HG03039 (cell line): ENCODE results near the gene PRSS57.
"Not testable (repeated sequence)": the region's sequence is repeated elsewhere in the genome, so short reads cannot be mapped to it uniquely, and the experiment has no call there.

Experiments used
- ATAC-seq: cut with Tn5 transposase; IDR thresholded peaks from one replicate; pipeline ENCODE4 v1.9.1; 2021; ENCODE audit warnings: mild to moderate bottlenecking, moderate library complexity; ENCODE audit not compliant: unreplicated experiment

The PRSS57 gene

GRCh38 chr19:723714-724113 is 28.5 kb upstream of the PRSS57 start:
- ATAC-seq: no peak

DNA sequence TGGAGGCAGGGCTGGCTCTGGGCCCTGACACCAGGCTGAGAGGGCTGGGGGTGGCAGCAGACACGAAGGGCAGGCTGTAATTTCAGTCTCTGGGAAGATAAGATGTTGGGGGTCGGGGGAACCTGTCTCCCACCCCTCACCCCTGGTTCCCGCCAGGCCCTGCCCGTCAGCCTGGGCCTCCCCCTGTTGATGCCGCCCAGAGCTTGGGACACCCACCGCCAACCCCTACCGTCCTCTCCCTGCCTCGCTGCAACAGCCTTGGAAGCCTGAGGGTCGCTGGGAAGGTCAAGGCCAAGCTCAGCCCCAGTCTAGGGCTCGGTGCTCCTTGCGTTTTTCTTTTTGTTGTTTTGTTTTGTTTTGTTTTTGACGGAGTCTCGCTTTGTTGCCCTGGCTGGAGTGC is 28.0 kb upstream of the PRSS57 start:
- no peak for ATAC-seq

- no peak for ATAC-seq
Observed at GRCh38 chr19:722553-723101, 27.4 kb upstream of the PRSS57 start.

DNA sequence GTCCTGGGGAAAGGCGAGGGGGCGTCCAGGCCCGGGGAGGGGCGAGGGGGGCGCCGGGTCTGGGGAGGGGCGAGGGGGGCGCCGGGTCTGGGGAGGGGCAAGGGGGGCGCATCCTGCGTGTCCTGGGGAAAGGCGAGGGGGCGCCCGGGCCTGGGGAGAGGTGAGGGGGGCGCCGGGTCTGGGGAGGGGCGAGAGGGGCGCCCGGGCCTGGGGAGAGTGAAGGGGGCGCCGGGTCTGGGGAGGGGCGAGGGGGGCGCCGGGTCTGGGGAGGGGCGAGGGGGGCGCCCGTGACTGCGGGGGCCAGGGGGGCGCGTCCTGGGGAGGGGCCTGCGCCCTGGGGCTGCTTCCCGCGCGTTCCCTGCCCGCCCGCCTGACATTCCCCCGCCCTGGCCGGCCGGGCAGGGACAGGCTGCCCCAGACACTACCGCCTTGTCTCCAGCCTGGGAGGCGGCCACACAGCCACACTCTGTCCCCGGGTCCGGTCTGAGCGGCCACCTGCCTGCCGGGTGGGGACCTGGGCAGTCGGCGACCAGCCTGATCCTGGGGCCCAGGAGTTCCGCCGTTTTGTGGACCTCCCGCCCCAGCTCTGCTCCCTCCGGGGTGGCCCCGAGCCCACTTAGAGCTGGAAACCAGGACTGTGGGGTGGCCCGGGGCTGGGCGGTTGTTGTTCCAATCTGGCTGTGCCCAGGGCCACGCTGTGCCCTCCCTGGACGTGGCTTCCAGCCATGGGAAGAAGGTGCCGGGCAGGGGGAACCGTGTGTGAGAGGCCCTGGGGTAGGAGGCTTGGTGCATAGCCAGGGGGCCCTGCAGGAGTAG is 25.3 kb upstream of the PRSS57 start:
- no peak for ATAC-seq

GRCh38 chr19:719636-720344 is 24.5 kb upstream of the PRSS57 start:
- no peak for ATAC-seq

DNA sequence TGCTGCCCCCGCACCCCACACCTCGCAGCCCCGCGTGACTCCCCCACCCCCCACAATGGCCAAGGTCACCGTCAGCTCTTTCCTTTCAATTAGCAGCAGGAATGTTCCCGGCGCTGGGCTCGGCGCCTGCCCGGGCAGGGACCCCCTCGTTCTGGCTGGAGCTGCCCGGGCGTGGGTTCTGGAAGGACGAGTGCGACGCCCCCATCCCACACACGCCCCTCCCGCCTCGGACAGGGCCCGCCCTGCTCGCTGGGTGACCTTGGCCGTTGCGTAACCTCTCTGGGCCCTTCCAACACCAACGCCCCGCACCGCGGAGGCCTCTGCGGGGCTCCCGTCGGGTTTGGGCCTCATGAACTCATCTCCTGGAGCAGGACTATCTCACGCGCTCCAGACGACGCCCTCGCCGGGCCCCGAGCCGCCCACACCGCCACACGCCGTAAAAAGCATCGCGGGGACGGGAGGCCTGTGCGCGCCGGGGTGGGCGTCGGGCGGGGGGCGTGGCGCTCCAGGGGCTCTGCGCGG is 23.8 kb upstream of the PRSS57 start:
- ATAC-seq: no peak

- ATAC-seq: no peak
Observed at GRCh38 chr19:718251-718951, 23.1 kb upstream of the PRSS57 start.

DNA sequence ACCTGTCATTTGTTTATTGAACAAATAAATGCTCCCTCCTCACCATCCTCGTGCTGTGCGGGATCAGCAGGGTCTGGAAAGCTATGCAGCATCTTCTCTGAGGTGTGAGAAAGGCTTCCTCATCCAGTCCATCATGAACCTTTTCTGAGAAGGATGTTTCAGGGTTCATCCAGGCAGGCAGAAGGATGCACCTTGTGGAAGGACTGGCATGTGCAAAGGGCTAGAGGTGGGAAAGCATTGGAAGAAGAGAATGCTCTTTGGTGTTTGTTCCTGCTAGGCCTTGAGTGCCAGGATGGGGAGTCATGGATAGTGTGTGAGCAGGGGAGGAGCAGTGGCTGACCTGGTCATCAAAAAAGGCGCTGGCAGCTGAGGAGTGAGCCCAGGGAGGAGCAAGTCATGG is 20.1 kb upstream of the PRSS57 start:
- ATAC-seq: no peak

DNA sequence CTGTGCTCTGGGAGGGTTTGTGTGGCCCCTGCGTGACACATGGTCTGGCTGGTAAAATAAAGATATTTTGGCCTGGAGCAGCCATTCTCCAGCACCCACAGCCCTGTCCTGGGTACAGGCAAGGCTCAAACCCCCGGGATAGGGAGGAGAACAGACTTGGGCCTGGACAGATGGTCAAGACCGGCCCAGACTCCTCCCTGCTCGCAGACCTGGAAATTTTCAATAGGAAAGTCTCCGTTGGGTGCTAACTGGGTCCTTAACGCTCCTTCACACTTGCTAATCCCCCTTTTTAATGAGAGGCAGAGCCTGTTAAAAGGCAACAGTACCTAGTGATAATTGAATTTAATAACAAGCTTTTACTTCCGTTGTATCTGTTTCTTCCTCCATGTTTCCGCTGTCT is 16.0 kb upstream of the PRSS57 start:
- ATAC-seq: no peak

DNA sequence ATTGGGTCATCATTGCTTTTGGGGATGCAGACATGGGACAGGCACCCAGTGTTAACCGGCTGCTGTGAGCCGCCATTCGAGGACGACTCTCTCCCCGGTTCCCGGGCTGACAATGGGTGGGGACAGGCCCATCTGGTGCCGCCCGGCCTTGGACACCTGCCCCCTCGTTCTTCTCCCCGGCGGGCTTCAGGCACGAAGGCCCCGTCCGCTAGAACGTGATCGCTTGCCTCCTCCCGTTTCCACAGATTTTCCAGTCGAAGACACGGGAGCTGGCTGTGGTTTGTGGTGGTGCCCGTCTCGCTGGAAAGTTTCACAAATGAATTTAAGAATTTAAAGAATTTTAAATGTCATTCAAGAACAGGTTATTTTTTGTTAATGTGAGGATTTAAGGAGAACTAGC is 15.5 kb upstream of the PRSS57 start:
- ATAC-seq: no peak

GRCh38 chr19:709965-710571 is 14.8 kb upstream of the PRSS57 start:
- no peak for ATAC-seq

DNA sequence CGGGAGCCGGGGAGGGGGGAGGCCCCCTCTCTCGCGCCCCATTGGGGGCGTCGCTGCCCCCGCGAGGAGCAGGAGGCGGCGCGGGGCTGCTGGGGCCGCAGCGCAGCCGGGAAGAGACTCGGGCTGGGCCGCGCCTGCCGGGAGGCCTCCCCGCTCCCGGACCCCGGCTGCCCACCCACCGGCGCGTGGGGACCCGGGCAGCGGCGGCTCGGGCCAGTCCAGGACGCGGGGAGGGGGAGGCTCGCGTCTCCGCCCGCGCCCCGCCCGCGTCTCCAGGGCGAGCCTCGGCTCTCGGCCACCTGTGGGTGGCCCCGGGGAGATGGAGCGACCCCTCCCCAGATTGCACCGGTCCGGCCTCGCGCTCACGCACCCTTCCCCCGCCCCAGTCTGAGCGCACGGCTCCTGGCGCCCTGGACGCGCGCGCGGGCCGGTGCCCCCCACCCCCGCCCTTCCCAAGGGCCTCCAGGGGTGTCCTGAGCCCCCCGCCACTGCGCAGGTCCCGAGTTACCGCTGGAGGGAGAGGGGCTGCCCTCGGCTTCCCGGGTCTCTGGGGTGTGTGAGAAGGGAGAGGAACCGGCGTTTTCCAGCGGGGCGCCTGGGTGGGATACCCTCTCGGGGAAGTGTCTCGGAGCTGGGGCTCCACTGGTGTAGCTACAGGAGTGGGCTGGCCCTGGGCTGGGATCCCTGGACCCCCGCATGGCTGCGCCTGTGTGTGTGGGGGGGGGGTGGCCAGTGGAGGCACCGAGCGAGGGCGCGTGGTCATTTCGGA is 14.1 kb upstream of the PRSS57 start:
- ATAC-seq: no peak

DNA sequence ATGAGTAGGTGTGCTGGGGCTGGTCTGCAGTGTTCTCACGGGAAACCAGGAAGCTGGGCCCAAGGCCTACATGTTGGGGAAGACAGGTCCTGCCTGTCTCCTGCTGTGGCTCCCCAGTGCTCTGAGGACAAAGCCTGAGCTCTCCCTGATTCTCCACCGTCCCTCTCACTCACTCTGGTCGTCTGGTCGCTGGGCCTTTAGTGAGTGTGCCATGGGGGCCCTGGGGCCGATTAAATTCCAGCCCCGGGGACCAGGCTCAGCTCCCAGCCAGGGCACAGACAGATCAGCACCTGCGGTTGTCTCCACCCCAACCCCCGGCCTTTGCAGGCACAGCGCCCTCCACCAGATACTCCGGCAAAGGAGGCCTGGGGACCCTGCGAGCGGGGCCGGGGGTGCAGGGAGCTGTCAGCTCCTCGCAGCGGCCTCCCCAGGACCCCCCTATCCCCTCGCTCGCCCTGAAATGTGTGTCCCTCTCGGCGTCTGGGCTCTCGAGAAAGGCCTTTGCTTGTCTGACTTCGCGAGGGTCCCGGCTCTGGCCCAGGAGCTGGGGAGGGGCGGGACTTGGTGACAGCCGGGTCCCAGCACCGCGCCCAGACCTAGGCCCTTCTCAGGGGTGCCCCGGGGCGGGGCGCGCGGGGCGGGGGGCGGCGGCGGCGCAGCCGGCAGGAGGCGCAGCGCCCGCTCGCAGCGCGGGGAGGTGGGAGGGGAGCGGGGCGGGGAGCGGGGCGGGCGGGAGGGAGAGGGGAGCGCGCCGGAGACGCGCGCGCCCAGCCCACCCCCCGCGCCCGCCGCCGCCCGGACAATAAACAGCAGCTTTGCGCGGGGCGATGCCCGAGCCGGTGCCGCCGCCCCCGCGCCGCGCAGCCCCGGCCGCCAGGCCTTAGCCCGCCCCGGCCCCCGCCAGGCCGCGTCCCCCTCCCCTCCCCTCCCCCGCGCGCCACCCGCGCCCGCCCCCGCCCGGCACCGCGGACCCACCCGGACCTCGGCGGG is 13.2 kb upstream of the PRSS57 start, which contains the start of gene PALM:
Gene PALM, plus strand, starts transcription at position 782 of the 990 bp plus-strand sequence. CDS start 212 bp downstream, outside the sequence.
- ATAC-seq: no peak

DNA sequence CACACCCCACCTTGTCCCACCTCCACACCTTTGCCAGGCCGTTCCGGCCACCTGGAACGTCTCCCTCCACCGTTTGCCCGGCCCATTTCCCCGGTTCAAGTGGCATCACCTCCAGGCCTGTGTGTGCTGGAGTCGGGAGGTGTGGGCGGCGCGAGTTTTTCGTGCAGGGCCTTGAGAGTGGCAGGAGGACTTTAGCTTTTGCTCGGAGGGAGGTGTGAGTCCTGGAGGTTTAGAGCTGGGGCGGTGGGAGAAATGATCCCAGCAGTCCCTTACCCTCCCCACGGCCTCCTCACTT is 9.1 kb upstream of the PRSS57 start:
- no peak for ATAC-seq

DNA sequence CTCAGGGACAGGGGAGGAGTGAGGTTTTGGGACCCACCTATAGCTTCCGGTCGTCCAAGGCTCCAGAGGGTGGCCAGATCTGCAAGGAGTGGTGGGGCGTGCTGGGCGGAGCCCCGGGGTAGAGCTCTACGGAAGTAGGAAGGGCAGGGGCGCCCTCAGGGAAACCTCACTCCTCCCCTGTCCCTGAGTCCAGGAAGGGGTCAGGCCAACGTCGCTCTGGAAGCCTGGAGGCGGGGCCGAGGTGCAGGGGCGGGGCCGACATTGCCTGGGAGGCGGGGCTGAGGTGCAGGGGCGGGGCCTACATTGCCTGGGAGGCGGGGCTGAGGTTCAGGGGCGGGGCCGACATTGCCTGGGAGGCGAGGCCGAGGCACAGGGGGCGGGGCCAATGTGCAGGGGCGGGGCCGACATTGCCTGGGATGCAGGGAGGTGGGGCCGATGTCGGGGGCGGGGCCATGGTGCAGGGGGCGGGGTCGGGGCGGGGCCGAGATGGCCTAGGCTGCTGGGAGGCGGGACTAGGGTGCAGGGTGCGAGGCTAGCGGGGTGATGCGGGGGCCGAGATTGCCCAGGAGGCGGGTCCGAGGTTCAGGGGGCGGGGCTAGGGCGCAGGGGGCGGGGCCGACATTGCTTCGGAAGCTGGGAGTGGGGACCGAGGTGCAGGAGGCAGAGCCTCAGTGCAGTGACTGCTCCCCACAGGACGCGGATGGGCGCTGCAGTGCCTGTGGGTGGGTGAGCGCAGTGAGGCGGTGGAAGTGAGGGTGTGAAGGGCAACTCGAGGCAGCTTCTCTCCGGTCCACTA is 8.6 kb upstream of the PRSS57 start:
- ATAC-seq: no peak

DNA sequence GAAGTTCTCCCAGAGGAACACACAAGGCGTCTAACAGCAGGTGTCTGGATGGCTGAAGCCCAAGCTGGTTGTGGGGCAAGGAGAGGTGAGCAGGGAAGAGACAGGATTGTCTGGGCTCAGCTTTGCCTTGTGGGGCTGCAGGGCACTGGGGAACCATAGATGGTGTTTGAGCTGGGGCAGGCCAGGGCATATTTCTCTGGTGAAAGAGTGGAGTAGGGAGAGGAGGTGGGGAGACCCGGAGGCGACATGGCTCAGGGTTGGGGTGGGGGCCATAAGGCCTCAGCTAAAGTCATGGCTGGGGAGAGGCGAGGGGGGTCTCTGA is 8.0 kb upstream of the PRSS57 start:
- ATAC-seq: no peak

DNA sequence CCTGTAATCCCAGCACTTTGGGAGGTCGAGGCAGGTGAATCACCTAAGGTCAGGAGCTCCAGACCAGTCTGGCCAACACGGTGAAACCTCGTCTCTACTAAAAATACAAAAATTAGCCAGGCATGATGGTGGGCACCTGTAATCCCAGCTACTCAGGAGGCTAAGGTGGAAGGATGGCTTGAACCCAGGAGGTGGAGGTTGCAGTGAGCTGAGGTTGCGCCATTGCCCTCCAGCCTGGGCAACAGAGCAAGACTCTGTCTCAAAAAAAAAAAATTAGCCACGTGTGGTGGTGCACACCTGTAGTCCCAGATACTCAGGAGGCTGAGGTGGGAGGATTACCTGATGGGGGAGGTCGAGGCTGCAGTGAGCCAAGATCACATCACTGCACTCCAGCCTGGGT is 7.6 kb upstream of the PRSS57 start:
- not testable (repeated sequence) for ATAC-seq

DNA sequence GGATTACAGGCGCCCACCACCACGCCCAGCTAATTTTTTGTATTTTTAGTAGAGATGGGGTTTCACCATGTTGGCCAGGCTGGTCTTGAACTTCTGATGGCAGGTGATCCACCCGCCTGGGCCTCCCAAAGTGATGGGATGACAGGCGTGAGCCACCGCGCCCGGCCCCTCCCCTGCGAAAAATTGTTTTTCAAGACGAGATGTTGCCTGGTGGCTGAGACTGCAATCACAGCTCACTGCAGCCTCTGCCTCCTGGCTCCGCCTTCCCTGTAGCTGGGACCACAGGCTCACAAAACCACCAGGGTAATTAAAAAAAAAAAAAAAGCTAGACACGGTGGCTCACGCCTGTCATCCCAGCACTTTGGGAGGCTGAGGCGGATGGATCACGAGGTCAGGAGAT is 4.6 kb upstream of the PRSS57 start:
- ATAC-seq: not testable (repeated sequence)
